NCI-H526 (cell line): ENCODE results near the gene F13A1.
"Not testable (repeated sequence)": the region's sequence is repeated elsewhere in the genome, so short reads cannot be mapped to it uniquely, and the experiment has no call there.

Source experiments
- DNase-seq, 2 experiments: peaks; one replicate each; lab custom pipeline; 2025; lab: John Stamatoyannopoulos, UW

Gene F13A1

DNA sequence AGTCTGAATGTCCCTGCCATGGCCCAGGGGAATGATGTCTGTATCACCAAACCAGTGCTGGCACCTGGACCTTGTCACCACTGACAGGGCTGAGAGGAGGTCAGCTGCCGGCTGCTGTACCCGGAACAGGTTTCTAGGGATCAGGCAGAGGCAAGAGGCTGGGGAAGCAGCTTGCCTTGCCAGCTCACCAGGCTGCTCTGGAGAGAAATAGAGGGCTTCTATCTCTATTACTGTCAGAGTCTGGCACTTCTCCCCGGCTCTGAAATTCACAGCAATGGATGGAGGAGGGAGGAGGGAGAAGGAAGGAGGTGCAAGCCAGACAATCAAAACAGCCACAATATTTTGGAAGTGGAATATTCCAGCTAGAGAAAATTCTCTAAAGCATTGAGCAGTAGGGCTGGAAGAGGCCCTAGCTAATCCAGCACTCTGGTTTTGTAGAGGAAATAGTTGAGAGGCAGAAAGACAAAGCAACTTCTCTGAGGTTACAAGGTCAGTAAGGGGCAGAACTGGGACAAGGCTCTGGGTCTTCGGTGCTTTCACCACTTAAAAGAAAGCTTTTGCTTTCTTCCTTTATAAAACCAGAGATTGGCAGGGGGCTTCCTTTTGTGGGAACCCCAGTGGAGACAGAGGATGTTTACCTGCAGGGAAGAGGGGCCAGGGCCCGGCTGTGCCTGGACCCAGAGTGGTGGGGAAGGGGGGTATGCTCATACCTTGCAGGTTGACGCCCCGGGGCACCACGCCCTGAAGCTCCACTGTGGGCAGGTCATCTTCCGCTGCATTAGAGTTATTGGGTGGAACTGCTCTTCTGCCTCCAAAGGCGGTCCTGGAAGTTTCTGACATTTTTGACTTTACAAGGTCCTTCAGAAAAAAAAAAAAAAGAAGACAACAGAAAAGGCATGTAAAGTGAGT is 2.4 kb downstream of the F13A1 start:
- no peak for DNase-seq

DNA sequence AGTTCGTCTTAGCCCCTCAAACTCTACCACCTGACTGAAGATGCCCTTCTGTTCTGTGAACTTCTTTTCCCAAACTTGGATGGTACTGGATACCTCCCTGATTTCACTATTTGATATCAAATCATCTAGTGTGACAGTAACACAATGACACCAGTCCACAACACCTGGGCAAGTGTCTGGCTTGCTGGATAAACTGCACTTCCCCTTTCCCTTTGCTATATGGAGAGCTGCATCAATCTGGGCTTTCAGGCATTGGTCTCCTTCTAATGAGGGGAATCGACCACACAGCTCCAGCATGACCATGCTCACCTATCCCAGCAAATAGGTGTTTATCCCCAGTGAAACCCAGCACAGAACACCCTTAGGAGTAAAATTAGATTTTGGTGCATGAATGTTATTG is 3.1 kb downstream of the F13A1 start:
- no peak for DNase-seq

GRCh38 chr6:6315660-6316059 is 4.8 kb downstream of the F13A1 start:
- DNase-seq = peak; percentile 14 to 43

- DNase-seq = no peak
Observed at GRCh38 chr6:6314596-6314995, 5.9 kb downstream of the F13A1 start.

DNA sequence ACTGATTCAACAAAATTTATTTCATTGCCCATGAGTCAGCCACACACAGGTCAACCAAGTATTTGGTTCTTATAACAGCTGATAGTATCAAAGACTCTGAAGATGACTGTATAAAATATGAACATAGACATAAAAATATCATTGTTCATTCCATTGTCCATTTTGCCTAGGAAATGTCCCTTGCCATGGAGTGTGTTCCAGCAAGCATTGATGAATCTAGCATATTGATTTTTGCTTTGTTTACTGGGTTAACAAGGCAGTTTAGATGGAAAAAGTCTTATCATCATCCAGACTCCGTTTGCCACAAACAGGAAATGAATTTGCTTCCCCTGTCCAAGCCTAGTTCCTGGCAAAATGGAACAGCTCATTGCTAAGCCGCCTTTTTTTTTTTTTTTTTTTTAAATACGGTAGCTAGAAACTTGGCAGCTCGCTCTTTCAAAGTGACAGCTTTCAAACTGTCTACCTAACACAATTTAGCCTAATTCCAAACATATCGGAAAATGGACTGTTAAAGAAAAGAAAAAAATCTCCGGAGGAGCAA is 7.5 kb downstream of the F13A1 start:
- DNase-seq = no peak

- no peak for DNase-seq
Observed at GRCh38 chr6:6305575-6305974, 14.9 kb downstream of the F13A1 start.

DNA sequence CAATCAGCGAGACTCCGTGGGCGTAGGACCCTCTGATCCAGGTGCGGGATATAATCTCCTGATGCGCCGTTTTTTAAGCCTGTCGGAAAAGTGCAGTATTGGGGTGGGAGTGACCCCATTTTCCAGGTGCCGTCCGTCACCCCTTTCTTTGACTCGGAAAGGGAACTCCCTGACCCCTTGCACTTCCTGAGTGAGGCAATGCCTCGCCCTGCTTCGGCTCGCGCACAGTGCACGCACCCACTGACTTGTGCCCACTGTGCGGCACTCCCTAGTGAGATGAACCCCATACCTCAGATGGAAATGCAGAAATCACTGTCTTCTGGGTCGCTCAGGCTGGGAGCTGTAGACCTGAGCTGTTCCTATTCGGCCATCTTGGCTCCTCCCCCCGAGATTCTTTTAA is 20.1 kb downstream of the F13A1 start:
- not testable (repeated sequence) for DNase-seq

DNA sequence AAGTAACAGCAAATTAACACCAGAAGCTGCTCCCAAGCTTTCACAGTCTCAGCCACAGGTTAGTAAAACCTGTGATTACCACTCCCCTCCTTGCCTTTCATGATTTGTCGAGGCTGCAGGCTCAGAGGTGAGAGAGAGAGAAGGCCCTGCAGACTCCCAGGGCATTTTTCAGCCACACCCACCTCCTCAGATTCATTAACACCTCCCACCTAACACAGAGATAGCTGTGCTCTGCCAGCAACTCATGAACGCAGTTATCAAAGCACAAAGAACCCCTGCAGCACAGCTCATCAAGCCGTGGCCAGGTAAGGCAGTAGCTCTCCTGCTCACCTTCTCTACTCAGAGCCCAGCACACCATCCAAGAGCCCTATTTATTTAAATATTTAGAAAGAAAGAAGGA is 27.1 kb downstream of the F13A1 start:
- DNase-seq = no peak

DNA sequence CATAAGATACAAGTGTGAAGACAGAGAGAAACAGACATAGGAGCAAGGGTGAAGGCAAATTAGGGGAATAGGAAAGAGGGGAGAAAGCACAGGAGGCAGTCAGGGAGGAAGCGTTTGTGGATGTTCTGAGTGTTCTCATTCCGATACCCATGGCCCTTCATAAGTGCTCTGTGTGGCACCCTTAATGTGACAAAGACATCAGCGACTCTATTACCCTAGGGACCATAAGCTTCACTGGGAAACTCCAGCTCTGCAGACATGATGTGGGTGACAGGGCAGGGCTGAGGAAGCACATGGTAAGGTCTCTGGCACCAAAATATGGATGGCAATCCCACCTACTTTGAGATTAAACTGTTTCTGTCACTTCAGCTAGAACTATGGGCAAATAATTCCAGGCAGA is 33.0 kb downstream of the F13A1 start:
- DNase-seq = no peak

GRCh38 chr6:6285679-6286078 is 34.8 kb downstream of the F13A1 start:
- no peak for DNase-seq

DNA sequence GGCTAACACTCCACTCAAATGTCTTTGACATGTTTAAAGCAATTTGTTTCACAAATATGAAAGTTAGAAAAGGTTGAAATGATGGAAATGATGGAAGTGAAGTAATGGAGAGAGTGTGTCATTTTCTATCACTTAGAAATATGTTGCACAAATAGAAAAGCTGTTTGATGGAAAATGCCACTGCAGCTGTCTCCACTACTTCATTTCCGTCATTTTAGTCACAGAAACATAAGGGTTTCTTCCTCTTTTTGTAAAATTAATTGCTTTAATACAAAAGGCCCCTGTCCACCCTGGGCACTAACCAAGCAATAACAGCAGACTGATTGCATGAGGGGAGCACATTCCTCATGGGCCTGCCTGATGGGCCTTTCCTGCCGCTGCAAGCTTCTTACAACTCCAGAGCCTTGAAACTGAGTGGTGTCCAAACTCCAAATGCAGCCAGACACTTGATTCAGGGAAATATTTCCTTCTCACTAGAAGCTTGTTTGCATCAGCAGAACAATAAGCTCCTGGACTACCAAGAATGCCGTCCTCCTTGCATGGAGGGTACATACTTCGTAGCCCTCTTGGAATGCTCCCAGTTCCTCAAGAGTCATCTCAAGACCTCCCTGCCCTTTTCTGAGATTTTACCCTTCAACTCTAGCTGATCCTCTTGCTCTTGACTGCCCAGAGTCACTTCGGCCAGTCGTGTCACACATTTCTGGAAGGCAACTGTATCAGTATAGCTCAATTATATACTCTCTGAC is 36.1 kb downstream of the F13A1 start:
- no peak for DNase-seq

DNA sequence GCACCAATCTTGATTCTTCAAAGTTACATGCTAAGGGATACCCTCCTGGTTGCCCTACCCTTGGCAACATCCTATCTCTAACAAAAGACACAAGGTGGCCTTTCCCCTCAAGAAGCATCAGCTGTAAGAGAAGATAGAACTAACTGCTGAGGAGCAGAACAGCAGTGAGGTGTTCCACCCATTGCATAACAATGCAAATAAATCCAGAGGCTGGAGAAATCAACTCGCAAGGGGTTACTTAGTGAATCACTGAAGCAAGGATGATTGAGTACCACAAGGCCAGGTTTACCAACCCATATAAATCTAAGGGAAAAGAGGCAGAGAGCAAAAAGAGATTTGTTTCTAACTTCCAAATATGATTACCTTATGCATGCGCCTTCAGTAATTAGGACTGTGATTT is 36.7 kb downstream of the F13A1 start:
- DNase-seq = no peak

GRCh38 chr6:6282716-6283115 is 37.7 kb downstream of the F13A1 start:
- no peak for DNase-seq

DNA sequence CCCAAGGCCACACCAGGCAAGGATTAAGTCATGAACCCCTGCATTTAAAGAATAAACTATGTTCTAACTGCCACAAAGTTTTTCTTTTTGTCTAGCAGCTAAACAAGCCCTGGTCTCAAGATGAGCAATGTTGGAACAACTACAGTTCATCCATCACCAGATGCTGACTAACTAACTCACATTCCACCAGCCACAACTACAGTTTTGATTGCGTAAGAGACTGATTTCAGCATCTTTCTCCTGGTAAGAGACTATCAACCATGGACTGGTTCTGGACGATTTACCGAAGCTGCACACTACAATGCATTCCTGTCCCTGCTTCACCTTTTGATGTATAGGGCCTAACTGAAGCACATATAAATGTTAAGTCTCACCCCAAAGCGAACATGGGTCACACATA is 43.0 kb downstream of the F13A1 start:
- DNase-seq = no peak

DNA sequence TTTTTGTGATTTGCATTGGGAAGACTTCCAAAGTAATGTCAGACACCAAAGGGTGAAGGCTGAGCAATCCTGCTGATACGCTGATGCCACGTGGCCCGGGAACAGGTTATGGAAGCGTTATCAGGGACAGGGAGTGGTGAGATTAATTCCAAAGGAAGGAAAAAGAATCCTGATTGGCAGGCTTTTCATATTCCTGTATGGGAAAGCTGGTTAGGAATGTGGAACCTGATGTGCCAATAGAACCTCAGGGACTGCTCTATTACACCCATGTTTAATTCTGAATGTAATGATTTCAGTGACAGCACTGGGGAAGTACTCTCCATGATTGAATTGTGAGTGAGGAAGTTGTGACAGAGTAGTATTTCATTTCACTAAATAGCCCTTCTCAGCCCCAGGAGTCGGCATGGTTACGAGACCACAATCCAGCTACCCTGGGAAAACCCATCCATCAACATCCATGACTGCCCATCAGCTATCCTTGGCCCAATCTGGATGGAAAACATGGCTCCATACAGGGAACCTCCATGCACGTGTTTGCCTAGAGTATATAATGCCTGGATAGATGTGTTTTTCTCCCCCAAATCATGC is 49.4 kb downstream of the F13A1 start:
- DNase-seq = no peak

DNA sequence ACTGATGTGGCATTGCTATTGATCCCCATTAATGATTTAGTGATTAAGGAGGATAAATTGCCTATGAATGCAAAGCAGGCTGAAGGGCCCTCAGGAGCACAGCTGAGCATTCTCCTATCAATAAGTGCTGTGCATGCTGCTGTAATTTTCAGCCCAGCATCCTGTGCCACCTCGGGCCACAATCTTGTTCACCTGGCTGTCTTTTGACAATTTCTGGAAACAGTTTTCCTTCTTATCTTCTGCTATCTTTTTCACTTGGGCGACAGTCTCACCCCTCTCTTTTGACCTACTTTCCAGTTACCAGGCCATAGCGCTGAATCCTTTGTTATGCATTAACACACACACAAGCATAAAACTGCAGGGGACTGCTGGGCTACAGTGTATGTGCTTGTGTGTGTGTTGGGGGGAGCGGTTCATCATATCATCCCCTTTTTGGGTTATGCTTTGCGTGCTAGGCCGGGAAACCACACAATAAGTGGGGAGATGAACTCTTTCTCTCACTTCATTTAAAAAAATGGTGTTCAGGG is 60.2 kb downstream of the F13A1 start:
- DNase-seq = no peak

DNA sequence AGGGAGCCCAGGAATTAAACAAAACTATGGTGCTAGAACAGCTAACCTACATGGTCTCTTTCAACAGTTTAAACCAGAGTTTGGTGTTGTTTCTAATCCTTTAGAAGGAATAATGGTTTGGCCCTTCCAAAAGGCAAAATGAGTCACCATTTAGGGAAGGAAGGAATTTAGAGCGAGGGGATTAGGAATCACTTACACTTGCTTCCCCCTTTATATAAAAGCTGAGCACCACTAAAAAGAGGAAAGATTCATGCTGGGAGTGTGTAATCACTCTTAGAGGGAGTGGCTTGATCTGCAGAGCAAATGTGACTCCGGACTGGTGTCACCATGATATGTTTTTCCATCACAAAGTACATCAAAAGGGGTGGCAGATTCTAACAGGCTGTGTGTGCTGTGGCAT is 63.6 kb downstream of the F13A1 start:
- no peak for DNase-seq

DNA sequence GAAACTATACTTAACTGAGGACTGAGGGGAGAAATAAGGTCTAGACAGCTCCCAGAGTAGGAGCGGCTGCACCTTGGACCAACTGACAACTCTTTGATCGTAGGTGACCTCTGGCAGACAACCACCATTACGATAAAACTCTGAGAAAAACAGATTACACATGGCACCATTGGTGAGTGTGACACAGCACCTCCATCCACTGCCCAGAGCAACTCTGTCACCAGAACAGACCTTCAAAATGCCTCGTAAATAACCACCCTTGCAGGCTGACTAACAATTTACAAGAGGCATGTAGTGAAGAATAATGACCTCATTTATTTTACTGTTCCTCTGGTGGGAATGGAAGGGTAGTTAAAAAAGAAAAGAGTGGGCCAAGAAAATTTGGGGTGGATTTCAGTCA is 64.2 kb downstream of the F13A1 start:
- no peak for DNase-seq

GRCh38 chr6:6251555-6252280 is 68.7 kb downstream of the F13A1 start:
- no peak for DNase-seq

DNA sequence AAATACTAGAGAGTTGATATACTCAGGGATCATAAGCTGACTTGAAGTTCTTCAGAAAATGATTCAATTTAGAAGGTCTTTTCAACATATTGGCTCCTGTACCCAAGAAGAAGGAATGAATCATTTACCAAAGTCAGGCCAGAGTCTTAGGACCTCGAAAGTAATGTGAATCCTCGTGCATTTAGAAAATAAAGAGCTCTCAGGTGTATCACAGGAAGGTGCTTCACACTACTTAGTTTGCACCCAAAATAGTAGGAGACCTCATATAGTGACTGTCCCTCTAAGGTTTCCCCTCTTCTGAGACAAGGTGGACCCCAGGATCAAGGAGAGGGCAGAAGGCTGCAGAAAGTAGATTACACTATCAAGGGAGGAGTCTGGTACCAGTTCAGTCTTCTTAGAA is 71.8 kb downstream of the F13A1 start:
- no peak for DNase-seq

DNA sequence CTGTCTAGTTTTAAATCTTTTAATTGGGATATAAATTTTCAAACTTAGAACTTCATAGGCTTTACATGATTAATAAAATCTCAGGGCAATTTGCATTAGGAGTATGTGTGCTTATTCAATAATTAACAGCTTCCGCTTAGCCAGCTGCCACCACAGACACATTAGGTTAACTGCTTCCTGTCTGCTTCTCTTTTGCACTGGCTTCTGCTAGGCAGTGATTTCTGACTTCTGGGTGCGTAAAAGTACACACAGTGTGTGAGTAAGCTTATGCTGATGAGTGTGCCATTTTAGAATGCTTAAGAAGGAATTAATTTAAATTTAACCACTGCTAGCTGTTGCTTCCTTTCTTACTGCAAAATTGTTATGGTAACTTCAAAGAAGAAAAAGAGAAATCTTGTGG is 73.9 kb downstream of the F13A1 start:
- no peak for DNase-seq

DNA sequence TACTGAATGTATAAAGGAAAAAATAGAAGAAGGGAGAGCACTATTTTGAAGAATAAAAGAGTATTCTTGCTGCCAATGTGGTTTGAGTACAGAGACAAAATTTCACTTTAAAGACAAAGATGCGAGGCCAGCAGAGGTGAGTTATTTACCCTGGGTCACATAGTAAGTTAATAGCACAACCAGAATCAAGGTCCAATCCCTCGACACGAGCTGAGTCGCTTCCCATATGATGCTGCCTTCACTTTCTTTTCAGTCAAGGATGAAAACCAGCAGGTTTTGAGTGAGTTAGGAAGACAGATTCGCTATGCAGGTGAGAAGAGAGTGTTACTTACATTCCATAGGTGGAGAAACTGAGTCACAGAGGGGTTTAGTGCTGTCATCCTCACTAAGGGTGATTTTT is 75.8 kb downstream of the F13A1 start:
- DNase-seq = no peak
